NOMO-1 treated with dmso at 0.1 percent for 144 hours (cell line): ENCODE results near the gene GRM5.

ENCODE experiments used
- DNase-seq: peaks from one replicate; lab custom pipeline; 2025; ENCODE audit not compliant: unreplicated experiment; lab: John Stamatoyannopoulos, UW

Gene GRM5

DNA sequence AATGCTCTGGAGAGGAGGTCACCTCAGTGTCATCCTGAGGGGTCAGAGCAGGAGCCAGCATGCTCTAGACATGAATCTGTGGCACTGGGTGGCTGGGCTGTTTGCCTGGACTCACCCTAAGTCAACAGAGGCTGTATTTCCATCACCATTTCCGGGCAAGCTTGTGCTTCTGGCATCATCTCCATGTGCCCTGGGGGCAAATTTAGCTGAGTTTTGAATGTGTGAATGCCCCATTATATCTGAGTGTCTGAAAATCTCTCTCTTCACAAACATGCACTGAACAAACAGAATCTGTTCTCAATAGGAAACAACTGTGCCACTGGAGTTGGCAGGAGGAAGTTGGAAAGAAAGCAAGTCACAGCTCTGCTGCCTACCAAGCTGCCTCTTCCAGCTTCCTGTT, 356.2 kb downstream of the GRM5 start:
- DNase-seq = no peak

DNA sequence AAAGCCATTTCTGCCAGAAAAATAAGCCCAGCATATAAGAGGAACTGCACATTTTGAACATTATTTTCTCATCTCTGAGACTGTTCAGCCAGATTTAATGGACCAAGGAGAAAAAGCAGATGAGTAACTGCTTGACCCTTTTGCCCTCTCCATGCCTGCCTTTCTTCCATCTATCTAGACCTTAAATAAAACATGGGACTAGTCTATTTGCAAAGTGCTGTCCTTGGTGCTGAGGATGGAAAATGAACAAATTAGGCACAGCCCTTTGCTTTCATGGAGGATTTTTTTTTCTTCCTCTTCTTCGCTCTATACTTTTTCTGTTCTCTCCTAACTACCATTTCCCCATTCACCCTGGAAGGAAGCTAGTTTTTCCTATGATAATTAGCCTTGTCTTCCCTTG, 361.3 kb downstream of the GRM5 start:
- DNase-seq = no peak

DNA sequence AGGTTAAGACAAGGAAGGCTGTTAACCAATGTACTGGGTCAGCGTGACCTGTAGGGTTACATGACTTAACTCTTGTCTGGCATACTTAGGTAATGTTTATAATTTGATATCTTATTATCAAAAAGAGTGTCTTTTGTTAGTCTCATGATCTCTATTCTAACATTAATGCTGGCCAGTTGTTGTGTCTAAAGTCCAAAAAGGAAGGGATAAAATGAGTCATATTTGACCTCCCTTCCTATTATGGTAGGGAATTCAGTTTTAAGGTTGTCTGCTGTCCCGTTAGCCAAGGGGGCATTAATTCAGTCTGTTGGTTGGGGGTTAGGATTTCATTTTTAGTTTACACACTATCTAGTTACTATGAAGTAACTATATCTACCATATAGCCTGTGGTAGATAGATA, 364.0 kb downstream of the GRM5 start:
- no peak for DNase-seq

DNA sequence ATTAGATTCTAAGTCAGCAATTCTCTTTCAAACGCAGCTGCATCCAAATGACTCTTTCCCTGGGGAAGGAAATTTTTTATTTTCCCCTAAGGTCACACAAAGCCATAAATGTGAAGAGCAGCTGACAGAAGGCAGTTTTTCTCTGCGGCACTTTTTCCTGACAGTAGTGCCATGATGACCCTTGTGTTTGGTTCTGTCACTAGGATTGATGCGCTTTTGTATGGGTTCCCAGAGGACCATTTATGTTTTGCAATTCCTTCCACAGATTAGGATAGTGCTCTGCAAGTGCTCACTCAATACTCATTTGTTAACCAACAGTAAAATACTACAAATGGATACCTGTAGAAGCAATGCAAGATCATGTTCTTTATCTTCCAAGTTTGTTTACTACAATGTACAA, 368.6 kb downstream of the GRM5 start:
- no peak for DNase-seq

DNA sequence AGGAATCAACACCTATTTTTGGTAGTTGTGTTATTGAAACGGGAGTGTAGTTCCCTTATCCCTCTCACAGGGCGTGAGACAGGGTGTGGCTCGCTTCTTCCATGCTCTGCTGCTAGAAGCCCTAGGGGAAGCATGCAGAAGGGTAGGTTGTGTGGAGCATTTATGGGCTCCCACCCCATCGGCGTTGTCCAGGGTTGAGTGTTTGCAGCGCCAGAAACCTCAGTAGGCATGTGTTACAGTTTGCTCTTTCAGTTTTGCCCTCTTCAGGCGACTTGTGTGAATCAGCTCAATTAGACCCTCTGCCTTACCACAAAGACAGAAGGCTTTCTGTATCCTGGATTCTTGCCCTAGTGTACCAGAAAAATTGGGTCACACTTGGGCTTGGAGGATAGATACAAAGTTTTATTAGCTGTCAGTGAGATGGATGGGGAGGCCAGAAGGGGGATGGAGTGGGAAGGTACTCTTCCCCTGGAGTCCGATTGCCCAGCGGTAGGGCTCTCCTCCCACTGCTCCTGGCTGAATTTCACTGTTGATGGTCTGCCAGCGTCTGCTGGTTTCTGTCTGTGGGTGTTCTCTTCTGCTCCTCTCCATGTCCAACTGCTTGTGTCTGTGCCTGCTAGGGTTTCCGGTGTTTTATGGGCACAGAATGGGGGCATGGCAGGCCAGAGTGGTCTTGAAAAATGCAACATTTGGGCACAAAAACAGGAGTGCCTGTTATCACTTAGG, 369.9 kb downstream of the GRM5 start:
- no peak for DNase-seq

DNA sequence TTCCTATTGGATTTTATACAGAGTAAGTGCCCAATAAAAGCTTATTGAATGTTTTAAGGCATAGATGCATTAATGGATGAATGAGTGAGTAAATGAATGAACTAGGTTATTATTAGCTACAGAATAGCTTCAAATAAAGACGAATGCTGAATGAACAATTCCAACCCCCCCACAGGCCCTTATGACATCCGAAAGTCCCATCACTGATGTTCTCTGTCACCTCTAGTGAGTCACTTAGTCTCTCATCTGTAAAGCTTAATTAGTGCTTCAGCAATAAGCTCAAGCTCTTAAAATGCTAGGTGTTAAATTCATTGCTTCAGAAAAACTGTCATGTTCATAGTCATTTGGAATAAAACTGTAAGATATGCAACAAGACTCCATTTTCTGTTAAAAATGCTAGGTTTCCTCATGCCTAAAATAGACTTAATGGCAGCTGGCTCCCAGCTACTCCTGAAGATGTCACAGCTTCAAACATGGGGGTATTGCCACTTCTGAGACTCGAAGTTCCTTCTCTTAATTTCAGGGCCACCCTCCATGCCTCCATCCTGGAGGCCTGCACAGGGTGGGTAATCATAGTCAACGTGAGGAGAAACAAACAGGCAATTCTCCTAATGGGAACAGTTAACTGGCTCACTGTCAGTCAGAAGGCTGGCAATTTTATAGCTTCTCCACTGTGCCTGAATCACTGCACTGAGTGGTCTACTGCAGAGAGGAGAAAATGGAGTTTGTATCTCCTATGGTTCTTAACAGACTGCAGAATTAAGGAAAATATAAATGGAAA, 373.3 kb downstream of the GRM5 start:
- DNase-seq = no peak

DNA sequence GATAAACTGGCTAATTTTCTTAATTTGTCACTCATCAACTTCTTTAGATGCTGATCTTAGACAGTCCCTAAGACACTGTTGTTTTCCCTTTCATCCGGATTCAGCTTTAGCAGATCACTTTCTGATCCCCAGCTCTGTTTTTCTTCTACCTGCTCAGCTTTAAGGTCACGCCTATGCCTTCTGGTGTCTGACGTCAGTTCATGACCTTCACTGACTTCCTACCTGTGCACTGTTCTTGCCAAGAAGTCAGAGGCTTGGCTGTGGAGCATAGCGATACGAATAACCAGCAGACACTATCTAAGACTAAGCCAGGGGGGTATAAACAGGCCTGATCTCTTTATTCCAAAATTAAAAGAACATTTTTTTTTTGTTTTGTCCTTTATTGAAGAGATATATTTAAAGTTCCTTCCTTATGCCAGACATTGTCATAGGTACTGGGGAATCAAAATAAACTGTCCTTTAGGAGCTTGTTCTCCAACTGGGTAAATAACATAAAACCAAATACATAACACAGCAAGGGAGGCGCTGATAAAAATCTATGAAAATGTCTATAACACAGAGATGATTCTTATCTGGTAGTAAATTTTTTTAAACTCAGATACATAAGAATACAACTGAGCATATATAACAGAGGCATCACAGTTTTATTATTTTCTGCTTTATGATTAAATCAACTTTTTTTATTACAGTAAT, 376.1 kb downstream of the GRM5 start:
- no peak for DNase-seq

DNA sequence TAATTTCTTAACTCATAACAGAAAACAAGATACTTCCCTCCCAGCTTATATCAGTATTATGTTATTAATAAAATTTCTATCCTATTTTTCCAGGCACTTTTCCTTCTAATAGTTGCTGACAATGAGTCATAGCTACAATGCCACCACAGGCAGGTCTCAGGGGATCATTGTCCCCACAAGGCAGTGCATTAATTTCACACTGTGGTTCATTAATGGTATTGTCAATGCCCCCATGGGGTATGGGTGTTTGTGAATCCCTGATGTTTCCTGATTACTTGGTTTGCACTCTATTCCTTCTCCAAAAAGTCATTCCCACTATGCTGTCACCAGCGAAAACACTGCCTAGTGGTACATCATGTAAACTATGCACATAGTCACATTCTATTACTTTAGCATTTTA, 382.8 kb downstream of the GRM5 start:
- DNase-seq = no peak

DNA sequence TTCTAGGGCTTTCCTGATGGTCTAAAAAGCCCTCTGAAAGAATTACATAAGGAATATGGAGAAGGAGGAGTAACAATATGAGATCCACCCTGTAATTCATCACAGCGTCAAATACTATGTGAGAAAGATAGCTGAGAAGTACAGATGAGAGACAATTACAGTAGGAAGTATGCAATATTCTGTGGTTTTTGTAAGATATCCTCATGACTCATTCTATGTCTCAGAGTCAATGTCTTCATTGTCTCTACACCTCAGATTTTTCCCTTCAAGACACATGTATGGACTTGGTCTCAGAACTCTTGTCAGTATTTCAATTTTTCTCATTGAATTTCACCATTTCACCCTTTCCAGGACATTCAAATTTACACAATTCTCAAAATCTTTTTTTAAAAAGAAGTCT, 385.0 kb downstream of the GRM5 start:
- DNase-seq = no peak

DNA sequence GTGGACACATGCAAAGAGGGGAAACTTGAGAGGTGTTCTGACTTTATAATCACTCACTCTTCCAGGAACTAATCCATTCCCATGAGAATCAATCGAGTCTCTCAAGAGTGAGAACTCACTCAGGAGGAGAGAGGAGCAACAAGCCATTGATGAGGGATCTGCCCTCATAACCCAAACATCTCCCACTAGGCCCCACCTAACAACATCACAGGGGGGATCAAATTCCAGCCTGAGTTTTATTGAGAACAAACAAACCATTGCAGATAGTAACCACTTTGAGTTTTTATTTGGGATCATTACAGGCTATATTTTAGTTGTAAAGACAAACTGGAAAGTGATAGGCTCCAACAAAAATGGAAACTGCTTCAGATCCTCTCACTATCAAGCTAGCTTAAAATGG, 399.4 kb downstream of the GRM5 start:
- DNase-seq = no peak

DNA sequence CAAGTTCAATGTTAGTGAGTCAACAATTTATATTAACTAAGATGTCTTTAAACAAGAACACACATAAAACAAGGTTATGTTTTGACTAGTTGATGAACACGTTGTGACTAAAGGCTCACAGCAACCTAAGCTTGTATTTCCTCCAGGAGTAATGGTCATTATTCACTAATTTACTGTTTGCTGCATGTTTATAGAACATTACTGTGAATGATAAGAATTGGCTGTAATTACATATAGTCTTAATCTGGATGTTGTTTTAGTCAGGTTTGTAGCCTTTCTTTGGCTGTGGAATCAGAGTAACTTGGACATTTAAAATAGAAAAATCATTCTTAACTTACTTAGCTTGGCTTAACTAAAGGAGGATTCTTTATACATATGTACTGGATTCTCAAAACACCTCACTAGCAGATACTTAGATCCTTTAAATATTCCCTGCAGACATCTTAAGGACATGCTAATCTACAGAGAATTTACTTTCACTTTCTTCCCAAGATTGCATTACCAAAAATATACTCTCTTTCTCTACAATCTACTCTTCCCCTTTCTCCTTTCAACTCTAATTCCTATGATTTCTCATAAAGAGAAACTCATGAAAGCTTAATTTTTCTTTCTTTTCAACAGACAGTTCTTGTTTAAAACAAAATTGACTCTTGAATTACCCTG, 408.6 kb downstream of the GRM5 start:
- no peak for DNase-seq

DNA sequence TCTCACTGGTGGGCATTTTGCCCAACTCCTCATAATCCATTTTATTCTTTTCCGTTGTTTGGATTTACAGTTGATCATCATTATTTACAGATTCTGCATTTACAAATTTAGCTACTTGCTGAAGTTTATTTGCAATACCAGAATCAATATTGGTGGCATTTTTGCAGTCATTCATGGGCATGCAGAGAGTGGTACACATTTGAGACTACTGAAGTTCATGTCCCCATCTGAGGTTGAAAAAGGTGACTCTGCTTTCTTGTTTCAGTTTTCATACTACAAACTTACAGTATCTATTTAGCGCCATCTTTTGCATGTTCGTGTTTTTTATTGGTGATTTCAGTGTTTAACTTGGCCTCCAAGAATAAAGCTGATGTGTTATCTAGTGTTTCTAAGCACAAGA, 409.5 kb downstream of the GRM5 start:
- no peak for DNase-seq

DNA sequence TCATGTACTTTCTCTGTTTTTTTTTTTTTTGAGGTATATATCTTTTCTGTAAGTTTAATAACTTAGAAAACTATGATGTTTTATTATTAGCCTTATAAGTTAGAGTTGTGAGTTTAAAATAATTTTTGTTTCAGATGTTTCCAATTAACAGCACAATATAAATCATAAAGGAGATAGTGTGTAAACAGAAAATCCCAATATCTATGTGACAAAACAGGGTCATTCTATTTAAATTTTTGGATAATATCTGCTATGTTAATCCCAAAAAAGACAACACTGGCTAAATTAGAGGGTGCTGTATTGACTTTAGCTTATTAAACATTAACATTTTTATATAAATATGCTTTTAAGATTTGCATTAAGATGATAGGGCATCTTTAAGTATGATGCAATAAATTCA, 410.1 kb downstream of the GRM5 start:
- no peak for DNase-seq

DNA sequence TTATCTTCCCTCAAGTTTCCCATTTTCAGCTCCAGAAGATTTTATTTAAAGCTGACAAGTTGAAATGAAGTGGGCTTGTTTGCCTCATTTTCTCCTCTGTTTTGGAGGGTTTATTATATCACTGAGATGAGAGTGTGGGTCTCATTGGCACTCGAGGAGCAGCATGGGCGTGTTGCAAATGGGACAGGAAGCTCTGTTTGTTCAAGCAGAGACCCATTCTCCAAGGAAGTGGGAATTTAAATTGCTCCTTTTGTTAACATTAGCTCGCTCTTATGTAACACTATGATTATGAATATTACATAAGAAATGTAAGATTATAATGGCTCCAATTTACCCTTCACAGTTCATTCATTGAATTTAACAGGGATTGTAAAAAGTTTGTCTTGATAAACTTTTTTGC, 410.6 kb downstream of the GRM5 start:
- no peak for DNase-seq

DNA sequence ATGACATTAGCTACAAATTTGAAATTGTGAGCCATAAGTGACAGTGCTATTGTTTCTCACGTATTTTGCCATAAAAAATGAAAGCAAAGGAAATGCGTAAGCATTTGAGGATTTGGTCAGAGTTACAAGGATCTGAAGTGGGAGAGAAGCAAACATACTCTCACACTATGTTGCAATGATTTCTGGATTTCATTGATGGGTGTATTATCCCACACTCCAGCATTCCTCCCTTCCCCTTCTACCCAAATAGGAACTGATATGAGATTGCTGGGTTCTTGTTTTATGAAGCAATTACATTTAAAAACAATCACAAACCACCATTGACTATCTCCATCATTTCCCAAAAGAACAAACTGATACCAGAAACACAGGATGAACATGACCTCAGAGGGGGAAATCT, 414.2 kb downstream of the GRM5 start:
- DNase-seq = no peak

DNA sequence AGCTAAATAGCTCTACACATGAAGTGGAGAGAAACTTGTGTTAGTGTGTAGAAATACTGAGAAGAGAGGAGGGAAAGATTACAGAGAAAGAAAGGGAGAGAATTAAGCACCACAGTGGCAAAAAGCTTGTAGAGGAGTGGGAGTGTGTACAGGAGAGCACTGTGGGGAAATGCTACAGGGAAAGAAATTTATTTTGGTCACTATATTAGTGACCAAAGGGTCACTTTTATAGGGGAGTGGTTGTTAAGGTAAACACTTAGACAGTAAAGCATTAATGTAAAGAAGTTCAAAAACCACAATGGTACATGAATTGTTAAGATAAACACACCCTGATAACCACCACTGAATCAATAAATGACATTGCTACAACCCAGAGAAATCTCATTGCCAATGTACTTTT, 421.1 kb downstream of the GRM5 start:
- no peak for DNase-seq

DNA sequence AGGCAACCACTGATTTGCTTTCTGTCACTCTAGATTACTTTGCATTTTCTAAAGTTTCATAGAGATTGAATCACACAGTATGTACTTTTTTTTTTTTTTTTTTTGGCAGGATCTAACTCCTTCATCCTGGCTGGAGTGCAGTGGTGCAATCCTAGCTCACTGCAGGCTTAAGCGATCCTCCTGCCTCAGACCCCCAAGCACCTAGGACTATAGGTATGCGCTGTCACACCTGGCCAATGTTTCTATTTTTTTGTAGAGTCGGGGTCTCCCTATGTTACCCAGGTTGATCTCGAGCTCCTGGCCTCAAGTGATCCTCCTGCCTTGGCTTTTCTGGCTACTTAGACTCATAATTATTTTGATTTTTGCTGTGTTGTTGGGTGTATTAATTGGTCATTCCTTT, 433.6 kb downstream of the GRM5 start:
- no peak for DNase-seq

DNA sequence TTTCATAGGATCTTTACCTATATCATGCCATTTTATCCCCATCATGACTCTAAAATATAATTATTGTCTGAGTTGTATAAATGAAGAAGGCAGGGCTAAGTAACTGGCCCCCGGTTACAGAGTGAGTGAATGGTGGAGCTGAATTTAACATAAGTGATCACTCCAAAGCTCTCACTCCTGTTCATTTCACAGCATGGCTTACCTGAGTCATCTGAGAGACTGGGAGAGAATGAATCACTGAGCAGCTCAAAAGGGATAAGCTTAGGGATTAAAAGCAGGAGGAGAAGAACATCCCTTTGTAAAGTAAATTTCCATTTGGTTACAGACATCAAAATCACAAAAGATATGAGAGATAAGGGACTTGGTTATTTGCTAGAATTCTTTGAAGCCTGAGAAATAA, 434.3 kb downstream of the GRM5 start:
- DNase-seq = no peak

DNA sequence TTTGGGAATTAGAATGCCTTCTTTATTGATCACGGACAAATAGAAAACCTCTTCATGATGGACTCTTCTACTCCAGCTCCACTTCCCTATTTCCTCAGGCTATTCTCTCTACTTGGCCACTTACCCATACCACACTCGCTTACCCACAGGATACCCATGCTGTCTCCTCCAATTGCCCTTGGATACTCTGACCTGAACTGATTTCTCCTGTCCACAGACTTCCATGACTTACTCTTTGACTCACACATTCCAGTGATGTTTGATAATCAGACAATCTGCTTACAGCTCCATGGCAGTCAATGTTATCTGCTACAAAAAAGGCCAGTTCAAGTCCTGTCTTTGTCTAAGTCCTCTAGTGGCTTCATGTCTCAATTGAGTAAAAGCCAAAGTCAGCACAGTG, 436.3 kb downstream of the GRM5 start:
- no peak for DNase-seq

DNA sequence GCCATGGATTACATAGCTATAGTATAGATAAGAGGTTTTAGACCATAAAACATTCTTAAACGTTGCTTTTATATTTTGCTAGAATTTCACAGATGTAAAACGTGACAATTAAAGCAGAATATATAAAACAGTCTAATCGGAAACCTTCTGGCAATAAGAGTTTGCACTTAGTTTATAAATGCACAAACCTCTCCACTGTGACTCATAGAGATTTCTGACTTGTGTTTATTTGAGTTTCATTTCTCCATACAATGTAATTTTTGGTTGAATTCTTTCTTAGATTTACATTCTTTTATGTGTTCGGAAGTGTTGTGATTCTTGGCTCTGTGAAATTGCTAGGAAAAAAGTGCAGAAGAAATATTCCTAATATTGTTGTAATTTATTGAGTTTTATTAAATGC, 439.6 kb downstream of the GRM5 start:
- DNase-seq = no peak

DNA sequence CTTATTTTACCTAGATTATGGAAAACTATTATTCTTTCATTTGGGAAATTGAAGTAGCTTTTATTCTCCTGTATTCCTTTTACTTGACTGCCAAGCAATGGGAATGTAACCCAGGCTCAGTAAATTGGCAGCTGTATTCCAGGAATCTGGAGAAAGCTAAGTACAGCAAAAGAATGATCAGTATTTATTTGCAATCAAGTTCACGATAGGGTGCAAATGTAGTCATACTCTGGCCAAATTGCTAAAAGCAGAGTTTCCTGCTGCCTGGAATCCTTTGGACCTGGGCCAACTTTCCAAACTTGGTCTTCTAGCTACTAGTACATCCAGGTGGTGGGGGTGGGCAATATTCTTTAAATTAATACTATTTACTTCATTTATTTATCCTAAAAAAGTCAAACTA, 442.3 kb downstream of the GRM5 start:
- DNase-seq = no peak
